Measurements from ENCODE around the gene ASTL. TPM values are rescaled to one million over a fixed set of nuclear protein-coding genes. Genes with fewer than 3 reads are reported as not detected.

The ASTL gene
- total and polyA plus RNA-seq, 4 donors = not detected

- no peaks in the 10 kb centered on the region for H3K9me3 ChIP-seq (ENCODE audit: control insufficient read depth in 4 of 4, low read length in 3 of 4)
- no peaks in the 10 kb centered on the region for H3K4me1 ChIP-seq (ENCODE audit: control insufficient read depth in 4 of 4, insufficient read depth in 4 of 4, low read length in 3 of 4)
- WGBS = 87% methylated on average over 16 of the region's 16 CpGs
- no peak for DNase-seq (ENCODE audit: low spot score)
- H3K36me3 ChIP-seq (ENCODE audit: control insufficient read depth in 4 of 4, insufficient read depth in 3 of 4, low read depth in 1 of 4, low read length in 3 of 4) = no peaks in the 10 kb centered on the region
- no peaks in the 10 kb centered on the region for H3K27me3 ChIP-seq (ENCODE audit: control insufficient read depth in 4 of 4, insufficient read depth in 4 of 4, low read length in 3 of 4)
- no peak overlapping the region for H3K4me3 ChIP-seq (ENCODE audit: low read depth in 1 of 3, low read length in 3 of 3)
- H3K27ac ChIP-seq (ENCODE audit: low read depth in 1 of 2, low read length in 2 of 2) = no peak overlapping the region
- TF ChIP-seq GABPA (IDR thresholded peaks at IDR 0.05 in 1 of 2, conservative IDR thresholded peaks at IDR 0.05 in 1 of 2) = no peak
- TF ChIP-seq JUND (IDR thresholded peaks at IDR 0.05) = no peak
- no peak for TF ChIP-seq RXRA (IDR thresholded peaks at IDR 0.05)
- no peak for TF ChIP-seq HNF4G (IDR thresholded peaks at IDR 0.05)
- TF ChIP-seq TAF1 (conservative IDR thresholded peaks at IDR 0.05) = no peak
- no peak for TF ChIP-seq ZBTB33 (IDR thresholded peaks at IDR 0.05)
- TF ChIP-seq NR2F2 (IDR thresholded peaks at IDR 0.05) = no peak
- TF ChIP-seq CTCF (IDR thresholded peaks at IDR 0.05; ENCODE audit: low read depth, low read length, missing input control) = no peak
- TF ChIP-seq REST (IDR thresholded peaks at IDR 0.05) = no peak
- H3K9ac ChIP-seq (ENCODE audit: low read depth in 1 of 2, low read length in 2 of 2) = no peak overlapping the region
Measured at GRCh38 chr2:96129528-96130120, 8.7 kb downstream of the ASTL start.

- no peak overlapping the region for H3K27ac ChIP-seq (ENCODE audit: low read depth in 1 of 2, low read length in 2 of 2)
- no peak overlapping the region for H3K9ac ChIP-seq (ENCODE audit: low read depth in 1 of 2, low read length in 2 of 2)
- no peak for DNase-seq (ENCODE audit: low spot score)
- no peak overlapping the region for H3K4me3 ChIP-seq (ENCODE audit: low read depth in 1 of 3, low read length in 3 of 3)
- TF ChIP-seq MAX (IDR thresholded peaks at IDR 0.05) (no peak), RAD21 (IDR thresholded peaks at IDR 0.05) (no peak)
- no peaks in the 10 kb centered on the region for H3K9me3 ChIP-seq (ENCODE audit: control insufficient read depth in 4 of 4, low read length in 3 of 4)
- no peaks in the 10 kb centered on the region for H3K27me3 ChIP-seq (ENCODE audit: control insufficient read depth in 4 of 4, insufficient read depth in 4 of 4, low read length in 3 of 4)
- no peaks in the 10 kb centered on the region for H3K36me3 ChIP-seq (ENCODE audit: control insufficient read depth in 4 of 4, insufficient read depth in 3 of 4, low read depth in 1 of 4, low read length in 3 of 4)
- H3K4me1 ChIP-seq (ENCODE audit: control insufficient read depth in 4 of 4, insufficient read depth in 4 of 4, low read length in 3 of 4) = no peaks in the 10 kb centered on the region
- 92% methylated on average over 6 of the region's 6 CpGs for WGBS
Measured at GRCh38 chr2:96128456-96128855, 9.8 kb downstream of the ASTL start.

All from liver (tissue), 9 donors.